Neural cell (in vitro differentiated cells): Measurements from ENCODE around the gene OR14J1. TPM values are rescaled to one million over a fixed set of nuclear protein-coding genes. Genes with fewer than 3 reads are reported as not detected.

Experiments used
- H2AFZ ChIP-seq: fragments of 200-600, 300-800 bp; sonication (generic), shearing (Covaris generic); 2 replicates; pipeline ENCODE4 v1.6.0; 2014; ENCODE audit warnings: low read depth, mild to moderate bottlenecking, antibody characterized with exemption, low read length, moderate library complexity
- H3F3A ChIP-seq: fragments of 200-600 bp; shearing (Covaris generic); 2 replicates; pipeline ENCODE4 v1.6.1; 2016; ENCODE audit warnings: mild to moderate bottlenecking, moderate library complexity, mixed read lengths, antibody characterized with exemption, low read length; ENCODE audit not compliant: insufficient read depth, poor library complexity, severe bottlenecking
- H3K27ac ChIP-seq: fragments of 200-600, 300-800 bp; sonication (generic), shearing (Covaris generic); 2 replicates; pipeline ENCODE4 v1.5.1; 2014; ENCODE audit warnings: mild to moderate bottlenecking, low read length, moderate library complexity
- H3K27me3 ChIP-seq: fragments of 300-800, 200-600 bp; sonication (generic), shearing (Covaris generic); 2 replicates; pipeline ENCODE4 v1.6.0; 2014; ENCODE audit warnings: mild to moderate bottlenecking, low read depth, low read length, moderate library complexity; ENCODE audit not compliant: insufficient read depth
- H3K36me3 ChIP-seq: fragments of 300-800, 200-600 bp; sonication (generic), shearing (Covaris generic); 2 replicates; pipeline ENCODE4 v1.5.1; 2014; ENCODE audit warnings: mild to moderate bottlenecking, antibody characterized with exemption, low read length, moderate library complexity; ENCODE audit not compliant: insufficient read depth
- H3K4me2 ChIP-seq: fragments of 300-800, 200-600 bp; sonication (generic), shearing (Covaris generic); 2 replicates; pipeline ENCODE4 v1.6.0; 2014; ENCODE audit warnings: mild to moderate bottlenecking, low read length
- H3K4me3 ChIP-seq: fragments of 300-800, 200-600 bp; sonication (generic), shearing (Covaris generic); 2 replicates; pipeline ENCODE4 v1.5.1; 2014; ENCODE audit warnings: mild to moderate bottlenecking, low read length, moderate library complexity
- H3K79me2 ChIP-seq: fragments of 200-600 bp; shearing (Covaris generic); replicated peaks from 2 replicates; pipeline ENCODE4 v1.6.0; 2014; ENCODE audit warnings: mild to moderate bottlenecking, low read length, moderate library complexity; ENCODE audit not compliant: insufficient read depth
- H3K9ac ChIP-seq: fragments of 300-800, 200-600 bp; sonication (generic), shearing (Covaris generic); 2 replicates; pipeline ENCODE4 v1.6.1; 2016; ENCODE audit warnings: mild to moderate bottlenecking, low read length, mixed read lengths
- H3K9me2 ChIP-seq: fragments of 200-600 bp; shearing (Covaris generic); 2 replicates; pipeline ENCODE4 v1.6.1; 2016; ENCODE audit warnings: mild to moderate bottlenecking, low read length, mixed read lengths; ENCODE audit not compliant: insufficient read depth
- H3K9me3 ChIP-seq: fragments of 200-600, 300-800 bp; sonication (generic), shearing (Covaris generic); 2 replicates; pipeline ENCODE4 v1.6.1; 2016; ENCODE audit warnings: mild to moderate bottlenecking, mixed run types, low read length, moderate library complexity, mixed read lengths
- H4K20me1 ChIP-seq: fragments of 200-600 bp; shearing (Covaris generic); 2 replicates; pipeline ENCODE4 v1.6.1; 2016; ENCODE audit warnings: mild to moderate bottlenecking, mixed run types; ENCODE audit not compliant: insufficient read depth
- CTCF ChIP-seq: fragments of 450-650 bp; IDR thresholded peaks from 2 replicates; pipeline ENCODE4 v1.5.1; 2014; ENCODE audit warnings: antibody characterized with exemption, mild to moderate bottlenecking, moderate library complexity; ENCODE audit not compliant: poor library complexity, severe bottlenecking
- EP300 ChIP-seq: fragments of 450-650 bp; conservative IDR thresholded peaks from 2 replicates; pipeline ENCODE4 v1.6.1; 2014; ENCODE audit warnings: antibody characterized with exemption, mild to moderate bottlenecking, moderate library complexity; ENCODE audit not compliant: poor library complexity, severe bottlenecking
- EZH2 ChIP-seq: fragments of 200-600, 300-800 bp; shearing (Covaris generic), sonication (generic); IDR thresholded peaks from 2 replicates; pipeline ENCODE4 v1.6.1; 2014; ENCODE audit warnings: antibody characterized with exemption, low read length, borderline replicate concordance, mild to moderate bottlenecking; ENCODE audit not compliant: insufficient read depth, poor library complexity, severe bottlenecking
- MXI1 ChIP-seq: fragments of 450-650 bp; conservative IDR thresholded peaks from 2 replicates; pipeline ENCODE4 v1.6.1; 2014; ENCODE audit warnings: antibody characterized with exemption, mild to moderate bottlenecking; ENCODE audit not compliant: poor library complexity, severe bottlenecking
- POLR2AphosphoS5 ChIP-seq: IDR thresholded peaks from 2 replicates; pipeline ENCODE4 v1.6.1; 2012
- RAD21 ChIP-seq: fragments of 450-650 bp; conservative IDR thresholded peaks from 2 replicates; pipeline ENCODE4 v1.6.1; 2014; ENCODE audit warnings: antibody characterized with exemption, mild to moderate bottlenecking, moderate library complexity
- REST ChIP-seq: IDR thresholded peaks from 2 replicates; pipeline ENCODE4 v1.6.1; 2012; ENCODE audit warnings: borderline replicate concordance
- SMC3 ChIP-seq: fragments of 450-650 bp; conservative IDR thresholded peaks from 2 replicates; pipeline ENCODE4 v1.6.1; 2014; ENCODE audit warnings: antibody characterized with exemption, mild to moderate bottlenecking, moderate library complexity; ENCODE audit not compliant: poor library complexity
- TAF1 ChIP-seq: IDR thresholded peaks from 2 replicates; pipeline ENCODE4 v1.6.1; 2012; ENCODE audit warnings: low read depth
- polyA plus RNA-seq: library from polyadenylated mRNA; depleted of rRNA; stranded (reverse); fragments of >200 nt; gene quantifications from 2 replicates; pipeline ENCODE4 v1.2.3, GENCODE V29; 2014

OR14J1 gene
- polyA plus RNA-seq, 1 donor from 2014 or later: not detected

GRCh38 chr6:29255530-29255929 is 46.0 kb upstream of the OR14J1 start:
- TF ChIP-seq EZH2 (no peak), CTCF (no peak), POLR2AphosphoS5 (no peak), REST (no peak), SMC3 (no peak), EP300 (no peak), MXI1 (no peak), TAF1 (no peak), RAD21 (no peak)
- Histone ChIP-seq H3K4me3 (no peak overlapping the region), H3F3A (no peaks in the 10 kb centered on the region), H3K36me3 (no peaks in the 10 kb centered on the region), H3K9me3 (no peaks in the 10 kb centered on the region), H4K20me1 (no peaks in the 10 kb centered on the region), H3K79me2 (no peaks in the 10 kb centered on the region), H3K27me3 (no peaks in the 10 kb centered on the region), H3K27ac (no peak overlapping the region), H3K4me2 (no peak overlapping the region), H2AFZ (no peak overlapping the region), H3K9me2 (no peaks in the 10 kb centered on the region), H3K9ac (no peak overlapping the region)

GRCh38 chr6:29259721-29260120 is 41.8 kb upstream of the OR14J1 start:
- Histone ChIP-seq H4K20me1 (no peaks in the 10 kb centered on the region), H3F3A (no peaks in the 10 kb centered on the region), H3K4me2 (no peak overlapping the region), H3K27ac (no peak overlapping the region), H3K9ac (no peak overlapping the region), H3K36me3 (no peaks in the 10 kb centered on the region), H3K9me3 (no peaks in the 10 kb centered on the region), H3K27me3 (no peaks in the 10 kb centered on the region), H2AFZ (no peak overlapping the region), H3K4me3 (no peak overlapping the region), H3K79me2 (no peaks in the 10 kb centered on the region), H3K9me2 (no peaks in the 10 kb centered on the region)
- TF ChIP-seq TAF1 (no peak), RAD21 (no peak), MXI1 (no peak)

- Histone ChIP-seq H3K9ac (no peak overlapping the region), H3K4me2 (no peak overlapping the region), H3K27ac (no peak overlapping the region), H3K4me3 (no peak overlapping the region), H3K9me3 (no peaks in the 10 kb centered on the region), H3K79me2 (no peaks in the 10 kb centered on the region), H4K20me1 (no peaks in the 10 kb centered on the region), H3K9me2 (no peaks in the 10 kb centered on the region), H2AFZ (no peak overlapping the region), H3K27me3 (no peaks in the 10 kb centered on the region), H3K36me3 (no peaks in the 10 kb centered on the region), H3F3A (no peaks in the 10 kb centered on the region)
- TF ChIP-seq REST (no peak), EZH2 (no peak), MXI1 (no peak), SMC3 (no peak), CTCF (no peak), TAF1 (no peak), RAD21 (no peak), EP300 (no peak), POLR2AphosphoS5 (no peak)
Measured at GRCh38 chr6:29263001-29263400, 38.5 kb upstream of the OR14J1 start.
